Astrocyte of the cerebellum (primary cell): ENCODE results near the gene ELP1.
"Not testable (repeated sequence)": the region's sequence is repeated elsewhere in the genome, so short reads cannot be mapped to it uniquely, and the experiment has no call there.

ENCODE experiments used
- DNase-seq: peaks from one replicate; pipeline ENCODE4 v3.0.0-alpha.2; 2011; ENCODE audit warnings: low read depth
- H3K4me3 ChIP-seq: 2 replicates; pipeline ENCODE4 v1.5.1; 2011; ENCODE audit warnings: mild to moderate bottlenecking, low read depth, low read length, moderate library complexity
- CTCF ChIP-seq: IDR thresholded peaks from 2 replicates; pipeline ENCODE4 v1.5.1; 2012; ENCODE audit warnings: low read length, low read depth, moderate library complexity, mild to moderate bottlenecking; ENCODE audit errors: missing control alignments
- in situ Hi-C: cut with HindIII; loops from 2 replicates; pipeline ENCODE4 v1.10.0; 2017; ENCODE audit warnings: low sequenced_read_pairs

Gene ELP1

GRCh38 chr9:108844391-108844790, 89.5 kb downstream of the ELP1 start:
- no peak overlapping the region for H3K4me3 ChIP-seq
- no peak for TF ChIP-seq CTCF
- no peak for DNase-seq
- in situ Hi-C loops: no loop called here

GRCh38 chr9:108842610-108843295, 91.2 kb downstream of the ELP1 start:
- in situ Hi-C loops: no loop called here
- TF ChIP-seq CTCF: no peak
- no peak overlapping the region for H3K4me3 ChIP-seq
- no peak for DNase-seq

- H3K4me3 ChIP-seq, in situ Hi-C loops, DNase-seq: not testable (repeated sequence)
These were observed 94.4 kb downstream of the ELP1 start for GRCh38 chr9:108839561-108839960.

GRCh38 chr9:108838017-108838416, 95.9 kb downstream of the ELP1 start:
- no peak for TF ChIP-seq CTCF
- no peak overlapping the region for H3K4me3 ChIP-seq
- in situ Hi-C loops: no loop called here
- DNase-seq: no peak

GRCh38 chr9:108837530-108837929, 96.4 kb downstream of the ELP1 start:
- no peak for DNase-seq
- in situ Hi-C loops: no loop called here
- no peak overlapping the region for H3K4me3 ChIP-seq
- no peak for TF ChIP-seq CTCF

GRCh38 chr9:108836781-108837180, 97.1 kb downstream of the ELP1 start:
- DNase-seq: no peak
- no peak for TF ChIP-seq CTCF
- no peak overlapping the region for H3K4me3 ChIP-seq
- in situ Hi-C loops: no loop called here

- in situ Hi-C loops: no loop called here
- no peak for TF ChIP-seq CTCF
These were observed 97.6 kb downstream of the ELP1 start for GRCh38 chr9:108836319-108836718.

More at GRCh38 chr9:108836319-108836718, 97.6 kb downstream of the ELP1 start:
- no peak overlapping the region for H3K4me3 ChIP-seq
- no peak for DNase-seq
